GM12873 (cell line): Measurements from ENCODE around the gene F11R.

Experiments used
- CTCF ChIP-seq: IDR thresholded peaks from 2 replicates; pipeline ENCODE4 v1.5.1; 2012; ENCODE audit warnings: low read depth, mild to moderate bottlenecking, moderate library complexity, low read length, control low read depth; ENCODE audit not compliant: insufficient read depth; ENCODE audit errors: missing control alignments

F11R gene

GRCh38 chr1:161007369-161007768 lies 13.6 kb downstream of the F11R start:
- TF ChIP-seq CTCF: no peak

GRCh38 chr1:161006563-161006962 lies 14.4 kb downstream of the F11R start:
- TF ChIP-seq CTCF: no peak

- no peak for TF ChIP-seq CTCF
These were observed 19.4 kb downstream of the F11R start for GRCh38 chr1:161001525-161001924.

- TF ChIP-seq CTCF: no peak
These were observed 20.0 kb downstream of the F11R start for GRCh38 chr1:161000736-161001480.

GRCh38 chr1:160999376-160999775 lies 21.6 kb downstream of the F11R start:
- peak; percentile 27 for TF ChIP-seq CTCF

- peak; percentile 72 for TF ChIP-seq CTCF
These were observed 23.5 kb downstream of the F11R start for GRCh38 chr1:160997323-160998038.

GRCh38 chr1:160996178-160996577 lies 24.8 kb downstream of the F11R start:
- no peak for TF ChIP-seq CTCF
